Stomach (tissue), 9 donors: Measurements from ENCODE around the gene IARS2. TPM values are rescaled to one million over a fixed set of nuclear protein-coding genes. Genes with fewer than 3 reads are reported as not detected.
"Not testable (repeated sequence)": the region's sequence is repeated elsewhere in the genome, so short reads cannot be mapped to it uniquely, and the experiment has no call there.

ENCODE experiments used
- DNase-seq, 2 donors: peaks; one replicate each; pipeline versions ENCODE4 v3.0.0 to v3.0.0-alpha.2; 2013 to 2019
- H3K27ac ChIP-seq, 5 donors: fragments of 200-600 bp in 4 of 5; sonication (generic) in 4 of 5; one replicate each; pipeline ENCODE4 v1.5.1; 2013 to 2019; ENCODE audit warnings: mild to moderate bottlenecking in 1 of 5, moderate library complexity in 1 of 5
- H3K27me3 ChIP-seq, 3 donors: fragments of 200-600 bp; sonication (generic); one replicate each; pipeline ENCODE4 v1.5.1; 2017 to 2019; ENCODE audit warnings: mixed run types in 1 of 3
- H3K36me3 ChIP-seq, 4 donors: fragments of 200-600 bp; sonication (generic); 1 replicate in 3 of 4; 2 replicates in 1 of 4; pipeline ENCODE4 v1.5.1; 2016 to 2019
- H3K4me1 ChIP-seq, 4 donors: fragments of 200-600 bp; sonication (generic); one replicate each; pipeline ENCODE4 v1.5.1; 2016 to 2019
- H3K4me3 ChIP-seq, 4 donors: fragments of 200-600 bp; sonication (generic) in 3 of 4; one replicate each; pipeline ENCODE4 v1.5.1; 2016 to 2019; ENCODE audit warnings: mild to moderate bottlenecking in 1 of 4
- H3K9me3 ChIP-seq, 4 donors: fragments of 200-600 bp; sonication (generic); one replicate each; pipeline ENCODE4 v1.5.1; 2016 to 2019
- EP300 ChIP-seq: sonication (generic); formaldehyde crosslinking; IDR thresholded peaks from one replicate; pipeline ENCODE4 v1.6.1; 2017; ENCODE audit warnings: antibody characterized with exemption
- POLR2A ChIP-seq, 4 donors: fragments of 450-650 bp; IDR thresholded peaks; one replicate each; pipeline ENCODE4 v1.6.1; 2016; ENCODE audit warnings: antibody characterized with exemption in 4 of 4, control low read depth in 2 of 4, mild to moderate bottlenecking in 1 of 4, moderate library complexity in 1 of 4
- POLR2AphosphoS5 ChIP-seq, 3 donors: sonication (generic); formaldehyde crosslinking; IDR thresholded peaks; one replicate each; pipeline ENCODE4 v1.6.1; 2016; ENCODE audit warnings: antibody characterized with exemption in 3 of 3
- WGBS, 5 donors: extraction: QIAGEN DNeasy Blood & Tissue Kit in 3 of 5; methylation state at CpG; one replicate each; pipeline versions ENCODE4 v1.1.5 to v1.1.7; 2013 to 2018; 5-methylcytosine and 5-hydroxymethylcytosine counted together
- intact Hi-C: fragments of 100-400 bp; cut with DNase I; formaldehyde crosslinking; loops from one replicate; pipeline ENCODE4 v1.15.1; 2023; ENCODE audit warnings: low total_unique reads
- polyA plus RNA-seq, 3 donors: library from polyadenylated mRNA; stranded (reverse); fragments of 200-250 nt; gene quantifications; one replicate each; pipeline ENCODE4 v1.2.3, GENCODE V29; 2013
- total RNA-seq, 5 donors: library from RNA; depleted of rRNA; stranded (reverse); fragments of >200 nt; gene quantifications; one replicate each; pipeline versions ENCODE4 v1.1.0 to v1.2.3, GENCODE V29; 2014 to 2016
- TF ChIP-seq, protein P1 (sequence below), 7 experiments: fragments of 450-650 bp in 4 of 7; fragments of 200-600 bp in 3 of 7; sonication (generic) in 3 of 7; IDR thresholded peaks; one replicate each; pipeline ENCODE4 v1.5.1; 2016 to 2019; ENCODE audit warnings: antibody characterized with exemption in 7 of 7, control low read depth in 2 of 7, mild to moderate bottlenecking in 1 of 7
- donor health status: healthy with polysubstance abuse.
- donor health status: Bipolar disorder and iron deficiency.
- donor health status: healthy.

The IARS2 gene
- total and polyA plus RNA-seq, 8 donors = 11.0 to 132 (median 35.3) TPM

DNA sequence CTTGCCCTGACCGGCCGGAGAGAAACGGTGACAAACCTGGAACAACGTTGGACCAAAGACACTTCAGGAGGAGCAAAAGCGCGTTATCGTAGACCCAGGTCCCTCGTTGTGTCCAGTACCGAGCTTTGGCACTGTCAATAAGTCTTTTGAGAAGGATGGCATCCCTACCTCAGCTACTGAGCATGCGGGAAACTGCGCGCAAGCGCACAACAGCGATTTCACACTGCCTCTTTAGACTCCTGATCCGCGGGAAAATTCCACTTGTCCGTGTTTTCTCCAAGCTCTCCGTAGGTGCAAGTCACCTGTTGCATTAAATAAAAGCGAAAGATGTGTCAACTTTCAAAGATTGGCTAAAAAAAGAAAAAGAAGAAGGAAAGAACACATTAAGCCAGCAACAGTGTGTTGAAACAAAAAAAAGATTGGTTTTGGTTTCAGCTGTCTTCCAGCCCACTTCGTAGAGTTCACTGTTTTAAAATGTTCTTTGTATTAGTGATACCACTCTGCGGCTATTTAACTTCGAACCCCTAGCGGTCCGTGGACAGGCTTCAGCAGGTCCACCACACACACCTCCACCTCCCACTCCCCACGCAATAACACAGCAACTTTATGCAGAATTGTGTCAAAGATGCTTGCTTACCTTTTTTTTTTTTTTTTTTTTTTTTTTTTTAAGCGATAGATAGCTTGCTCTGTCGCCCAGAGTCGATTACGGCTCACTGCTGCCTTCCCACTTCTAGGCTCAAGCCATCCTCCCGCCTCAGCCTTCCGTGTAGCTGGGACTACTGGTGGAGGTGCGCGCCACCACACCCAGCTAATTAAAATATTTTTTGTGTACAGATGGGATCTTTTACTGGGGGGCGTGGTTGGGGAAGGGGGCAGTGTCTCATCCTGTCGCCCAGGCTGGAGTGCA lies 4.0 kb upstream of the IARS2 start, which contains the start of gene BPNT1:
BPNT1 (minus strand) TSS at position 139 of the 907 bp plus-strand sequence. CDS start 9,942 bp downstream, outside the sequence.
- 2 to 5% (median 2%) methylated on average over 35 of the region's 35 CpGs for WGBS, 5 donors
- no peak for TF ChIP-seq POLR2A (IDR thresholded peaks at IDR 0.05)
- no peak for TF ChIP-seq EP300
- peak; percentile 65 to 91 (median 68) for TF ChIP-seq POLR2AphosphoS5 (IDR thresholded peaks at IDR 0.05)
- TF ChIP-seq, protein P1, sequence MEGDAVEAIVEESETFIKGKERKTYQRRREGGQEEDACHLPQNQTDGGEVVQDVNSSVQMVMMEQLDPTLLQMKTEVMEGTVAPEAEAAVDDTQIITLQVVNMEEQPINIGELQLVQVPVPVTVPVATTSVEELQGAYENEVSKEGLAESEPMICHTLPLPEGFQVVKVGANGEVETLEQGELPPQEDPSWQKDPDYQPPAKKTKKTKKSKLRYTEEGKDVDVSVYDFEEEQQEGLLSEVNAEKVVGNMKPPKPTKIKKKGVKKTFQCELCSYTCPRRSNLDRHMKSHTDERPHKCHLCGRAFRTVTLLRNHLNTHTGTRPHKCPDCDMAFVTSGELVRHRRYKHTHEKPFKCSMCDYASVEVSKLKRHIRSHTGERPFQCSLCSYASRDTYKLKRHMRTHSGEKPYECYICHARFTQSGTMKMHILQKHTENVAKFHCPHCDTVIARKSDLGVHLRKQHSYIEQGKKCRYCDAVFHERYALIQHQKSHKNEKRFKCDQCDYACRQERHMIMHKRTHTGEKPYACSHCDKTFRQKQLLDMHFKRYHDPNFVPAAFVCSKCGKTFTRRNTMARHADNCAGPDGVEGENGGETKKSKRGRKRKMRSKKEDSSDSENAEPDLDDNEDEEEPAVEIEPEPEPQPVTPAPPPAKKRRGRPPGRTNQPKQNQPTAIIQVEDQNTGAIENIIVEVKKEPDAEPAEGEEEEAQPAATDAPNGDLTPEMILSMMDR (IDR thresholded peaks at IDR 0.05) = peak in 1 of 7 experiments; percentile 14
- intact Hi-C loops = loop anchor here (5.0 kb wide), 1 partner anchor 43 kb away; the partner anchor contains the start of gene EPRS1

GRCh38 chr1:220092694-220093093 lies 1.2 kb upstream of the IARS2 start:
- TF ChIP-seq POLR2A (IDR thresholded peaks at IDR 0.05) (no peak), EP300 (no peak)
- TF ChIP-seq, protein P1 (IDR thresholded peaks at IDR 0.05) = no peak
- intact Hi-C loops = no loop called here
- peaks cover 10 to 40% (median 27%) of the 10 kb centered on the region in 4 donors for H3K4me1 ChIP-seq
- WGBS, 5 donors = 92 to 100% (median 95%) methylated on average over 1 of the region's 1 CpG
- no peak overlapping the region for H3K27ac ChIP-seq
- DNase-seq = no peak
- no peak overlapping the region for H3K4me3 ChIP-seq
- no peaks in the 10 kb centered on the region for H3K27me3 ChIP-seq
- H3K9me3 ChIP-seq = no peaks in the 10 kb centered on the region
- H3K36me3 ChIP-seq = peaks cover 10 to 17% (median 16%) of the 10 kb centered on the region in 4 donors

More for the DNA sequence above, 4.0 kb upstream of the IARS2 start, which contains the start of gene BPNT1:
- Histone ChIP-seq H3K4me3 (peak within 1 kb of the TSS; percentile 54 to 63 (median 60)), H3K9me3 (no peaks in the 10 kb centered on the region), H3K27me3 (no peaks in the 10 kb centered on the region), H3K36me3 (no peaks in the 10 kb centered on the region), H3K4me1 (peaks cover 6 to 37% (median 18%) of the 10 kb centered on the region in 4 donors), H3K27ac (peak within 1 kb of the TSS; percentile 74 to 85 (median 75))
- DNase-seq = peak; percentile 98 to 99

DNA sequence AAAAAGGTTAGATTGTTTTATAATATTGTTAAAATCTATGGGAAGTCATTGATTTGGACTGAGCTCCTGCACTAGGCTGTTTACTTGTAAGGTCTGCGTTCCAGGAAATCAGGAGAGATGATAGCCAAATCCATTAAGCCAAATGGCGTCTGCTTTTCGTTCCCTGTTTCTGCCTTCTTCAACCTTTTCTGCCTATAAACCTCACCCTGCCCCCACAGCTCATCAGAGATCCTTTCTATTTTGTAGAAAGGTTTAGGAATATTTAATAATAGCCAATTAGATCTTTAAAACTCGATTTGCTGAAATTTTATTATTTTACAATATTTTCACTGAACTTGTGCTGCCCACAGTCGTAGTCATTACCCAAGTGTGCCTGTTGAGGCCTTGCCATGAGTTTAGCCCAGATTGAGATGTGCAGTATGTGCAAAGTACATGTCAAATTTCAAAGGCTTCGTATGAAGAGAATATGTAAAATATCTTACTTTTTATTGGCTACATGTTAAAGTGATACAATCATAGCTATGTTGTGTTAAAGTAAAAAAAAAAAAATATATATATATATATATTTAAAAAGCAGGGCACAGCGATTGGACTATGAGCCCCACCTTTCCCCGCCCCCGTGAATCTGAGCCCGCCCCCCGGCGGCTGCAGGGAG lies 444 bp upstream of the IARS2 start:
- Histone ChIP-seq H3K4me3 (peak overlapping the region; percentile 80 to 99 (median 97)), H3K36me3 (peaks cover 12 to 25% (median 24%) of the 10 kb centered on the region in 4 donors), H3K27ac (peak overlapping the region in 4 of 5 donors; percentile 81 to 95 (median 90)), H3K9me3 (no peaks in the 10 kb centered on the region), H3K27me3 (no peaks in the 10 kb centered on the region), H3K4me1 (peaks cover 10 to 38% (median 24%) of the 10 kb centered on the region in 4 donors)
- DNase-seq = no peak
- TF ChIP-seq POLR2AphosphoS5 (IDR thresholded peaks at IDR 0.05) = no peak
- TF ChIP-seq, protein P1 (IDR thresholded peaks at IDR 0.05) = no peak
- intact Hi-C loops = no loop called here
- WGBS, 5 donors = 20 to 23% (median 22%) methylated on average over 12 of the region's 12 CpGs

- no peaks in the 10 kb centered on the region for H3K9me3 ChIP-seq
- H3K36me3 ChIP-seq = peaks cover 41 to 88% (median 85%) of the 10 kb centered on the region in 4 donors
- TF ChIP-seq EP300 = no peak
- TF ChIP-seq POLR2AphosphoS5 (IDR thresholded peaks at IDR 0.05) = no peak
- TF ChIP-seq POLR2A (IDR thresholded peaks at IDR 0.05) = no peak
- TF ChIP-seq, protein P1 (IDR thresholded peaks at IDR 0.05) = no peak
- no peak for DNase-seq
- no peak overlapping the region for H3K4me3 ChIP-seq
- intact Hi-C loops = no loop called here
- no peak overlapping the region for H3K27ac ChIP-seq
- H3K4me1 ChIP-seq = peaks cover 4 to 18% (median 13%) of the 10 kb centered on the region in 4 donors
- no peaks in the 10 kb centered on the region for H3K27me3 ChIP-seq
These were observed 5.9 kb downstream of the IARS2 start for GRCh38 chr1:220099826-220100225.

DNA sequence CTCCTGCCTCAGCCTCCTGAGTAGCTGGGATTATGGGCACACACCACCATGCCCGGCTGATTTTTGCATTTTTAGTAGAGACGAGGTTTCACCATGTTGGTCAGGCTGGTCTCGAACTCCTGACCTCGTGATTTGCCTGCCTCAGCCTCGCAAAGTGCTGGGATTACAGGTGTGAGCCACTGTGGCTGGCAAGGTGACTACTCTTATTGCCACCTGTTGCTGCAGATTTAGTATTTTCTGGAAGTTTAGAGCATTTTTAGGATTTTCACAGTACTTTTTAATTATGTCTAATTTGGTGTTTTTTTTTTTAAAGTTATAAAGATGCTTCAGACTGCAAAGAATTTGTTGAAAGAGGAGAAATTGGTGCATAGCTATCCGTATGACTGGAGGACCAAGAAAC lies 16.5 kb downstream of the IARS2 start:
- intact Hi-C loops, H3K4me3 ChIP-seq, DNase-seq, H3K27me3 ChIP-seq, H3K4me1 ChIP-seq, H3K9me3 ChIP-seq, H3K27ac ChIP-seq: not testable (repeated sequence)
- 88 to 96% (median 94%) methylated on average over 6 of the region's 6 CpGs for WGBS, 5 donors
- H3K36me3 ChIP-seq = peaks cover 56 to 96% (median 93%) of the 10 kb centered on the region in 4 donors

GRCh38 chr1:220112600-220112999 lies 18.7 kb downstream of the IARS2 start:
- H3K4me1 ChIP-seq, H3K27me3 ChIP-seq, H3K27ac ChIP-seq, DNase-seq, H3K9me3 ChIP-seq, intact Hi-C loops, H3K4me3 ChIP-seq: not testable (repeated sequence)
- peaks cover 45 to 96% (median 89%) of the 10 kb centered on the region in 4 donors for H3K36me3 ChIP-seq
- 96 to 99% (median 98%) methylated on average over 4 of the region's 4 CpGs for WGBS, 5 donors
